Ishikawa (cell line): Measurements from ENCODE around the gene ACYP2.

Experiments used
- CEBPB ChIP-seq: IDR thresholded peaks from 2 replicates; pipeline ENCODE4 v1.6.1; 2012
- CREB1 ChIP-seq: IDR thresholded peaks from 2 replicates; pipeline ENCODE4 v1.6.1; 2012; ENCODE audit warnings: low read depth
- EGR1 ChIP-seq: IDR thresholded peaks from 2 replicates; pipeline ENCODE4 v1.6.1; 2012
- EP300 ChIP-seq: IDR thresholded peaks from 2 replicates; pipeline ENCODE4 v1.6.1; 2012; ENCODE audit warnings: borderline replicate concordance
- MAX ChIP-seq: IDR thresholded peaks from 2 replicates; pipeline ENCODE4 v1.6.1; 2012
- NFIC ChIP-seq: IDR thresholded peaks from 2 replicates; pipeline ENCODE4 v1.6.1; 2012
- RAD21 ChIP-seq: IDR thresholded peaks from 2 replicates; pipeline ENCODE4 v1.6.1; 2012; ENCODE audit warnings: low read depth
- REST ChIP-seq: IDR thresholded peaks from 2 replicates; pipeline ENCODE4 v1.6.1; 2012; ENCODE audit warnings: low read depth, mild to moderate bottlenecking
- TAF1 ChIP-seq: IDR thresholded peaks from 2 replicates; pipeline ENCODE4 v1.6.1; 2012; ENCODE audit warnings: low read depth, mild to moderate bottlenecking
- TCF12 ChIP-seq: IDR thresholded peaks from 2 replicates; pipeline ENCODE4 v1.6.1; 2012; ENCODE audit warnings: low read depth
- TEAD4 ChIP-seq: IDR thresholded peaks from 2 replicates; pipeline ENCODE4 v1.6.1; 2012
- YY1 ChIP-seq: IDR thresholded peaks from 2 replicates; pipeline ENCODE4 v1.6.1; 2012; ENCODE audit warnings: low read depth
- ZBTB7A ChIP-seq: IDR thresholded peaks from 2 replicates; pipeline ENCODE4 v1.6.1; 2012; ENCODE audit warnings: low read depth
- TF ChIP-seq, protein P1 (sequence below): IDR thresholded peaks from 2 replicates; pipeline ENCODE4 v1.6.1; 2012

GRCh38 chr2:54166121-54166773, 50.8 kb downstream of the ACYP2 start:
- TF ChIP-seq MAX (no peak), REST (no peak), EP300 (no peak), TEAD4 (no peak), YY1 (no peak), EGR1 (no peak), CREB1 (no peak), TCF12 (no peak), CEBPB (no peak), TAF1 (no peak), ZBTB7A (no peak), RAD21 (no peak), NFIC (no peak)
- TF ChIP-seq, protein P1, sequence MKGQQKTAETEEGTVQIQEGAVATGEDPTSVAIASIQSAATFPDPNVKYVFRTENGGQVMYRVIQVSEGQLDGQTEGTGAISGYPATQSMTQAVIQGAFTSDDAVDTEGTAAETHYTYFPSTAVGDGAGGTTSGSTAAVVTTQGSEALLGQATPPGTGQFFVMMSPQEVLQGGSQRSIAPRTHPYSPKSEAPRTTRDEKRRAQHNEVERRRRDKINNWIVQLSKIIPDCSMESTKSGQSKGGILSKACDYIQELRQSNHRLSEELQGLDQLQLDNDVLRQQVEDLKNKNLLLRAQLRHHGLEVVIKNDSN = no peak
